A549 treated with Hydrocortisone at 1 μM for 4 hours (cell line): ENCODE results near the gene RUNX2. TPM values are rescaled to one million over a fixed set of nuclear protein-coding genes. Genes with fewer than 3 reads are reported as not detected.

Experiments
- total RNA-seq: library from RNA; stranded (reverse); fragments of 200-300 nt; extraction: Qiagen RNA extraction; gene quantifications from 5 replicates; pipeline ENCODE4 v1.2.3, GENCODE V29; 2022

Gene RUNX2
- 1.3 to 1.9 TPM (median 1.5 TPM) in 5 replicates for total RNA-seq

DNA sequence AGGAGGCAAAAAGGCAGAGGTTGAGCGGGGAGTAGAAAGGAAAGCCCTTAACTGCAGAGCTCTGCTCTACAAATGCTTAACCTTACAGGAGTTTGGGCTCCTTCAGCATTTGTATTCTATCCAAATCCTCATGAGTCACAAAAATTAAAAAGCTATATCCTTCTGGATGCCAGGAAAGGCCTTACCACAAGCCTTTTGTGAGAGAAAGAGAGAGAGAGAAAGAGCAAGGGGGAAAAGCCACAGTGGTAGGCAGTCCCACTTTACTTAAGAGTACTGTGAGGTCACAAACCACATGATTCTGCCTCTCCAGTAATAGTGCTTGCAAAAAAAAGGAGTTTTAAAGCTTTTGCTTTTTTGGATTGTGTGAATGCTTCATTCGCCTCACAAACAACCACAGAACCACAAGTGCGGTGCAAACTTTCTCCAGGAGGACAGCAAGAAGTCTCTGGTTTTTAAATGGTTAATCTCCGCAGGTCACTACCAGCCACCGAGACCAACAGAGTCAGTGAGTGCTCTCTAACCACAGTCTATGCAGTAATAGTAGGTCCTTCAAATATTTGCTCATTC, at the start of gene RUNX2:
Gene RUNX2 (plus strand): TSS at position 375 of the 567 bp plus-strand sequence. CDS start 397 bp downstream, outside the sequence.

DNA sequence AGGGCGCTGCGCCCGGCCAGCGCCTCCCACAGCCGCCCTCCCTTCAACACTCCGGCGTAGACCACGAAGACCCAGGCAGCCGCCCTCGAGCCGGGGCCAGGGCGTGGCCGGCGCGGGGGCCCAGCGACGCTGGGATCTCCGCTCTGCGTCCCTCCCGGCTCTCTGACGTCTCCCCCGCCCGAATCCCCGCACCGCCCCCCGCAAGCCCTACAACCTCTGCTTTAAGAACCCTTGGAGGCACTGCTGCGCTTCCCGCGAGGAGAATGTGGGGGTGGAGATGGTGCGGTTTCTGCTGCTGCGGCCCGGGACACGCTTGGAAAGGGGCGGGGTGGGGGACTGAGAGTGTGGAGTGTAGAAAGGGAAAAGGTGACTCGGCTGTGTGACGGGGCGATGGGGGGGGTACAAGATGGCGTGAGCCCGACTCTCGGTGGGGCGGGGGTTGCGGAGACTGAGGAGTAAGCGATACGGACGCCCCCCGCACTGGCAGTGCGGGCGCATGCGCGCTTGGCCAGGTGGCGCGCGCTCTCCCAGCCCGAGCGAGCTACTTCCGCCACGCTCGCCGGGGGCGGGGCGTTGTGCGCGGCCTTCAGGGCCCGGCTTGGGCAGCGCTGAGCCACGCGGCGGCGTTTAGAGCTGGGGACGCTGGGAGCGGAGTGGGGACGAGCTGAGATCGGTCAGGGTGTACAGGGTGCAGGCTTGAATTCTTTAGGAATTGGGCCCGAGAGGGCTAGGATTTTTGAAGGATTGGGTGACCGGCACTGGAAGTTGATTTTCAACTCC, 49.6 kb downstream of the RUNX2 start, which contains the start of gene SUPT3H:
Gene SUPT3H (minus strand): TSS at position 381 of the 780 bp plus-strand sequence.

Other genes with a start within 250 kb of the RUNX2 start
- 2.9 to 6.6 TPM (median 4.0 TPM) in 5 replicates for gene SUPT3H, start 49.6 kb downstream of the RUNX2 start, total RNA-seq